Dermis microvascular lymphatic vessel endothelial cell (primary cell): ENCODE results near the gene PCBD2. TPM values are rescaled to one million over a fixed set of nuclear protein-coding genes. Genes with fewer than 3 reads are reported as not detected.
"Not testable (repeated sequence)": the region's sequence is repeated elsewhere in the genome, so short reads cannot be mapped to it uniquely, and the experiment has no call there.

Experiments
- DNase-seq, 2 donors: peaks; one replicate each; pipeline versions ENCODE4 v3.0.0 to v3.0.0-alpha.2; 2010; ENCODE audit warnings: low read depth in 2 of 2
- total RNA-seq: library from RNA; depleted of rRNA; stranded (reverse); fragments of >200 nt; gene quantifications from 2 replicates; pipeline ENCODE4 v1.2.1, GENCODE V29; 2014

Gene PCBD2
- total RNA-seq, 1 donor from 2014 or later: 4.7 TPM

DNA sequence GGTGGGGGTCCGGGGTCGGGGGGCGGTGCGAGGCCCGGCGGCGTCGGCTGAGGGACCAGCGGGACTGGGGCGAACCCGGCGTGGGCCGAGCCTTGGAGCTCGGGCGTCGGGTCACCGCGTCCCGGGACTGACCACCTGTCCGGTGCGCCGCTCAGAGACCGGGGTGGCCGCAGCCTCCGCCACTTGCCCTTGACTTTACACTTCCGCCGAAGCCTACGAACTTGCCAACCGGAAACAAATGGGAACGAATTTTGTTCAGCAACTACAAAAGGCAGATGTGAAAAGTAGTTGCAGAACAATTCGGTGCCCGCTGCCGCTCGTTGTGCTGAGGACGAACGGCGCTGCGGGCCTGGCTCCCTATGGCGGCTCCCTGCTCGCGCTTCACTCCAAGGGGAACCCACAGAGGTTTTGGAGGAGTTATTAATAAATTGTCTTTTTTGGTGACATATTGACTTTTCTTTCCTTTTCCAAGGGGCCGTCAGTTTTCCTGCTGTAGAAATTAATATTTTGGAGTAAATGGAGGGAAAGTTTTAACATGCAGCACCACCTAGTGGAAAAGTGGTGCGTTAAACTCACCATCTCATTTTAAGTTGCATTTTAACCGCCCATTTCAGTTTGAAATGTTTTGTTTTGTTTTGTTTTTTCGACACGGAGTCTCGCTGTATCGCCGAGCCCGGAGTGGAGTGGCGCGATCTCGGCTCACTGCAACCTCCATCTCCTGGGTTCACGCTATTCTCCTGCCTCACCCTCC is 490 bp downstream of the PCBD2 start:
- peak; percentile 60 to 71 for DNase-seq

DNA sequence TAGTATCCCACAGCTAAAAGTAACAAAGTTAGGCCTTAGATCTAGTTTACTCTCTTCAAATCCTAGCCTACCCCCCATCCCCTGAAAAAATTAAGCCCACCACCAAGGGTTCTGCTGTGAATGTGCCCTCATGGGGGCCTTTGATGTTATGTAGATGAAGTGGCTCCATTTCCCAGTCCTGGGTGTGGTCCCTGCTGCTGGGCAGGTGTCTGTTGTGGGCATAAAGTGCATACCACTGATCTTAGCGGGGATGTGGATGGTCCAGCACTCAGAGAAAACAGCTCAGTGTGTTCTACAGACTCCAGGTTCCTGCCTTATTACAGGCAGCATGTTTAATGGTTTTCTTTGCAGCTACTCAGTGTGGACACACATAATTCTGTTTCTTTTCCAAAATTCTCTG is 1.9 kb downstream of the PCBD2 start:
- DNase-seq: no peak

- DNase-seq: not testable (repeated sequence)
Observed at GRCh38 chr5:134910752-134911151, 5.8 kb downstream of the PCBD2 start.

DNA sequence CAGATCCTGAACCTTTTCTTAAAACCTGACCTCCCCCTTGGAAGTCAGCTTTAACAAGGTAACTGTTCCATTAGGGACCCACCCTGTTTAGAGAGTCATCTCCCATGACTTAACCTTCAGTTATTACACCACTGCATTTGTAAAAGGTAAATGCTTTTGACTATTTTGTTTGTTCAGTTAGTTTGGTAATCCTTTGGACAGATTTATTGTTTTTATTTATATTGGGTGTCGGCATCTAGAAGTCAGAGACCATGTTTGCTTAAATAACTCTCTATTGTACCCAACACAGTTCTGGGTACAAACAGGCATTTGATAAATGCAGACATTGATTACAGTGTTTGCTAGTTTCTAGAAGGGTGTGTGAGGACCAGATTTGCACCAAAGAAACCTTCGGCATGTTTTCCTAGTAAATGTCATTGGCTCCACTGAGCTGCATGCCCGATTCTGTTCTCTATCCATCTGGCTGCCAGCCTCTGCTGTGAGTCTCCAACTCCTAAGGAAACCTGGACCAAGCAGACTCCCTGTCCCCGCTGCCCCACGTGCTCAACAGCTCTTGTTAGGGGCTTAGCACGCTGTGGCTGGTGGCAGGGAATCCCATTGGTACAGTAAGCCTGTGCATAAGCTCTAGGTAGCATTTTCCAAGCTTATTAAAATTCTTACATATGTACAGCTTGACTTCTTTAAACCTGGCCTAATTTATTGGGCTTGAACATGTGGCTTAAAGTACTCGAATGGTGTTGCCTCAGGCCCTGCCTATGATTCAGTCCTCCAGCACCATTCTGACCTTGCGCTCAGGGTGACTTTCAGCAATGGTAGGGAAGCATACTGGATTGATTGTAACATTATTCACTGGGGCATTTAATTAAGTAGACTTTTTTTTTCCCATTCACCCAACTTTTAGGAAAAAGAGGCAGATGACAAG is 6.6 kb downstream of the PCBD2 start:
- no peak for DNase-seq

- DNase-seq: no peak
Observed at GRCh38 chr5:134913254-134913653, 8.3 kb downstream of the PCBD2 start.

DNA sequence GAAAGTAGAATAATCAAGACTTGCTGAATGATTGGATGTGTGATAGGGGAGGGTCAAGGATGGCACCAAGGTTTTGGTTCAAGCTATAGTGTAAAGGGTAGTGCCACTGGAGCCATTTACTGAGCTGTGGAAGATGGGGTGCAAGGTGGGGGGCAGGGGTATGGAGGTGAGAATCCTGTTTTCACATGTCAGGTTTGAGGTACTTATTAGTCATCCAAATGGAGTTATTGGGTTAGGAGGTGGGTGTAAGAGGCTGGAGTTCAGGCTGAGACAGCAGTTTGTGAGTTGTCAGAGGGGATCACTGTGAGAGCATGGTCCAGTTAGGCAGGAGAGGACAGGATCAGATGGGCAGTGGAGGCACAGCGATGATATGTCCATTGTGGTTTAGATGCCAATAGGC is 8.9 kb downstream of the PCBD2 start:
- DNase-seq: no peak

GRCh38 chr5:134917070-134917815 is 12.3 kb downstream of the PCBD2 start:
- DNase-seq: no peak

DNA sequence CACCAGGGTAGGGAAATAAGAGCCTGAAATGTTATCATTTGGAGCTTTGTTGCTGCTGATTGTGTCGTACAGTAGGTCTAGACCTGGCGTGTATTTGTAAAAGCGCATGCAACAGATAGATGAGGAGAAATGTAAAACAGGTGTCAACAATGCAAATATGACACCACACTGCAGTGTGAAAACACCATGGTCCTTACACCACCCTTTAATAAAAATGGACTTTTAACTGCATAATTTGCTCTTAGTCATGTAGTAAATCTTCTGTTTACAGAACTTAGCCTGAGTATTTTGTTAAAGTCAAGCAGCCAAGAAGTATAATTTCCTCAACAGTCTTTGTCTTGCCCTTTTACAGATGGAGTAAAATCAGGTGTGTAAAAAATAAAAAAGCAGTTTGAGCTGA is 13.9 kb downstream of the PCBD2 start:
- no peak for DNase-seq

DNA sequence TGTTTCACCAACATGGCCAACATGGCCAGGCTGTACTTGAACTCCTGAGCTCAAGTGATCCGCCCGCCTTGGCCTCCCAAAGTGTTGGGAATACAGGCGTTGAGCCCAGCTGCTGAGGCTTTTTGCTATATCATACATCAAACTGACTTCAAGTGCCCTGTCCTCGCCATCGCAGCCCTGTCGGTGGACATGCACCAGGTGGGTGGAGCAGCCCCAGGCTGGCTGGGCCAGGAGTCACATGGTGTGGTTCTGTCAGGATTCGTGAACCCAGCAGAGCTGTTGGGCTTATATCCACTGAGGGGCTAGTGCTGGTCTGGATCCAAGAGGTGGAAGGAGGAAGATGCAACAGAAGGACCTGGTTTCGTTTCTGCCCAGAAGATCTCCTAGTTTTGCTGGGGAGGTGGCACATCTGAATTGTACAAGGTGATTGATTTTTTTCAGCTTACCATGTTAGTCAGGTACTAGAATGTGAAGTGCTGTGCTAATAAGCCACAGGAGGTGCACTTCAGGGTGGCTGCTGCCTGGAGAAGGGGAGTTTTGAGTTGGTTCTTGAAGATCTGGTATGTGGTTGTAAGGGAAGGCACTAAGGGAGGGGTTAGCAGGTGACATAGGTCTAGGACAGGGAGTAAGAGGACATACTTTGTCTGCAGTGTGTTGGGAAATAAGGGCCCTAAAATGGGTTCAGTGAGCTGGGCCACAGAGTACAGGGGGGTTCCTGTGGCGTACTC is 16.1 kb downstream of the PCBD2 start:
- DNase-seq: no peak

- DNase-seq: no peak
Observed at GRCh38 chr5:134932508-134932907, 27.6 kb downstream of the PCBD2 start.

DNA sequence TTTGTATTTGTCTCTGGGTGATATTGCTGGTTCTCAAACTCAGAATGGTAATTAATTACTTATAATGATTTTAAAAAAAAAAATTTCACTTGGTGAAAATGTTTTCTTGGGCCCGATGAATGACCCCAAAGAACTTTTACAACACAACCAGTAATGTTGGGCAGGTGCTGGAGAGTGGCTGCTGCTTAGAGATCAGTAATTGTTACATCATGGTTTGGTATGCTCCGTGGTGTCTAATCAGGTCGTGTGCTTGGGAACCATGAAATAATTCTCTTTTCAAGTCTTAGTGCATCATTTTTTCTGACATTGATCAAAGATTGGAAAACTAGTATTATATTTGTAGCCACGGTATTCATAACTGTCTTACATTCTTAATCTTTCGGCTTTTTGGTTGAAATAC is 29.3 kb downstream of the PCBD2 start:
- DNase-seq: no peak

- DNase-seq: no peak
Observed at GRCh38 chr5:134935711-134936602, 31.0 kb downstream of the PCBD2 start.

DNA sequence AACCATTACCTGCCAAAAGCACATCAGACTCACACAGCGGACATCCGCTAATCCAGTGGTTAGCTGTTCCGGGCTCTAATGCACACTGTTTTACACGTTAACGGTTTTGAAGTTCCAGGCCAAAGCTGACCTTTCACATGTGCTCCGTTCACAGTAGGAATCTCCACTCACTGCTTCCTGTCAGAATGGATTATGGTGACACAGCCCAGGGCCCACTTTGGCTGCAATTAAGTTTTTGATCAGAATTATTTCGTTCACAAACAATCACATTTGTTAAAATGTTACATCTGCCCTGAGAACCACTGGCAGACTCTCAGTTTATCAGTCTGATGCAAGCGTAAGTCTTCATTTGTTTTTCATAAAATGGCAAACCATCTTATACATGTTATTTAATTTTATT is 32.6 kb downstream of the PCBD2 start:
- DNase-seq: no peak

DNA sequence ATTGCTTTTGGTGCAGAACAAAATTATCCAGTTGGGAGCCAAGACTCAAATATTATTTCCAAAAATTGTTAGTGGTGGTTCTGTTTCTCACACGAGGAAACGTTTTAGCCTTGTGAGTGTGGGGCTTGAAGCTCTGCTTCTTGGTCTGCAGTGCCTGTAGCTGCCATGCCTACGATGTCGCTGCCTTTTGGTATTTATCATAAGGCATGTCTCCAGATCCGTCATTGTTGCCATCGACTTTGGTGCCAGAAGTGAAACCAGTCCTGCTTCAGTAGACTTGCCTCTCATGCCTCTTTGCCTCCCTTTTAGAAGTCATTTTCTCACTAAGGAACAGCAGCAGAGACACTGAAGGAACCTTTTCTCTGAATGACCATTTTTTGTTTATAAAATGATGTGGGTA is 33.1 kb downstream of the PCBD2 start:
- DNase-seq: no peak

DNA sequence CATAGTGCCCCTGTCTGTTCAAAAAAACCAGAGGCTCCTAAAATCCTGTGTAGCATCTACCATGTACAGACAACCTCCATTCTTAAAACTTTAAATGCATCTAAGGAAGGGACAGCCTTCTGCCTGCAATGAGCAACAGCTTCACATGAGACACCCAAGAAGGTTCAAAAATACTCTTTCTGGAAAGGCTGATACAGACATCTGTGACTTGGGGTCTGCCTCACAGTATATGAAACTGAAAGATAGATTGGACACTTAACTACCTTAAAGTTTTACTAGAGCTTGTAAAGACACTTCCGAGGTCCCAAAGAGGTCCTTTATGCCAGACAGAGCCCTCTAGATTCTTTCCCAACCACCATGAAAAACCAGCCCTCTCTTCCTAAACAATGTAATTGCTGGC is 34.6 kb downstream of the PCBD2 start:
- DNase-seq: no peak

DNA sequence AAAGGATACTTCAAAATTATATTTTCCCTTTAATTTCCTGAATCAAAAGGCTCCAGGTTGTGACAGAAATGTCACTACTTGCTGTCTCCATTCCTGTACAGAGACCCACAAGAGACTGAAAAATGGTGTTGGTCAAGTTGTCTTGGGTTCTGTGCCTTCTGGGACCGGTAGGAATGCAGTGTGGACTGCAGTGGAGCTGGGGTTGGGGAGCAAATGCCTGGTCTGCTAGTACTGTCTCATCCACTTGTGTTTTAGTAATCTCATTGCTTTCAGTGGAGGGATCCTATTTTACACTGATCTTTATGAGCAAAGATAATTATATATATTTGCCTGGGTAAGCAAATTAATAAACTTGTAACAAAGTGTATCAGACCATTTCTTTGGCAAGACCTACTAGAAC is 38.6 kb downstream of the PCBD2 start:
- DNase-seq: no peak

GRCh38 chr5:134944630-134945029 is 39.7 kb downstream of the PCBD2 start:
- DNase-seq: no peak

DNA sequence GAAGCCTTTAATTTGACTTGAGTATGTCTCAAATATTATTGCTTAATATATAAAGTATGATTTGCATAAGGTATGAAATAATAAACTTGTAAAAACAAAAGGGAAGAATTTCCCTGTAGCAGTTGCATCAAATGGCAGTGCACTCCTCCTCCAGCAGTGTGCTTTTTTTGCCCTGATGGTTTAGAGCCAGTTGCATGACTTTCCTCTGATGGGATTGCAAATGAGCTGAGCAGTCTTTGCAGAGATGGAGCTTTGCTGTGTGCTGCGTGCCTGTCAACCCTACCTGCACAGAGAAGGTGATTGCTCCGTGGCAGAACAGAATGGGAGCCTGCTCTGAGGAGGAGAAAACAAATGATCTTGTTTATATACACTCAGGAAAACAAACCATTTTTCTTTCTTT is 40.1 kb downstream of the PCBD2 start:
- DNase-seq: no peak

DNA sequence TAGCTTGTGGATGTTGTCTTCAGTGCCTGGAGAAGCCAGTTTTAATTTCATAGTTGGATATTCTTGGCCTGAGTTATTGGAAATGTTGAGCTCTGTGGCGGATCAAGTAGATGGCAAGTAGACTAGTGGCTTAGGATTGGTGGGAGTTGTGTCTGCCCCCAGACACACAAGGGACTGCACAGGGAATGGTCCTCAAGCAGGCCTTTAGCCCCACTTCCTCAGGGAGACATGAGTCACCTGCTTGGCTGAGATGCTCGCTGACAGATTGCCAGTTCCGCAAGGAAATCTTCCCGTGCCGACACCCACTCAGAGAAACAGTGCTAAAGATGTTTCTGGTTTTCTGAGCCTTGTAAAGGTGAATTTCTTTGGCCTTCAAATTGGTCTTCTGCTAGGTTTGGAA is 44.0 kb downstream of the PCBD2 start:
- peak in 1 of 2 donors; percentile 67 for DNase-seq

- DNase-seq: no peak
Observed at GRCh38 chr5:134949316-134949715, 44.4 kb downstream of the PCBD2 start.
